ENCODE results near the gene HCN2.

DNA sequence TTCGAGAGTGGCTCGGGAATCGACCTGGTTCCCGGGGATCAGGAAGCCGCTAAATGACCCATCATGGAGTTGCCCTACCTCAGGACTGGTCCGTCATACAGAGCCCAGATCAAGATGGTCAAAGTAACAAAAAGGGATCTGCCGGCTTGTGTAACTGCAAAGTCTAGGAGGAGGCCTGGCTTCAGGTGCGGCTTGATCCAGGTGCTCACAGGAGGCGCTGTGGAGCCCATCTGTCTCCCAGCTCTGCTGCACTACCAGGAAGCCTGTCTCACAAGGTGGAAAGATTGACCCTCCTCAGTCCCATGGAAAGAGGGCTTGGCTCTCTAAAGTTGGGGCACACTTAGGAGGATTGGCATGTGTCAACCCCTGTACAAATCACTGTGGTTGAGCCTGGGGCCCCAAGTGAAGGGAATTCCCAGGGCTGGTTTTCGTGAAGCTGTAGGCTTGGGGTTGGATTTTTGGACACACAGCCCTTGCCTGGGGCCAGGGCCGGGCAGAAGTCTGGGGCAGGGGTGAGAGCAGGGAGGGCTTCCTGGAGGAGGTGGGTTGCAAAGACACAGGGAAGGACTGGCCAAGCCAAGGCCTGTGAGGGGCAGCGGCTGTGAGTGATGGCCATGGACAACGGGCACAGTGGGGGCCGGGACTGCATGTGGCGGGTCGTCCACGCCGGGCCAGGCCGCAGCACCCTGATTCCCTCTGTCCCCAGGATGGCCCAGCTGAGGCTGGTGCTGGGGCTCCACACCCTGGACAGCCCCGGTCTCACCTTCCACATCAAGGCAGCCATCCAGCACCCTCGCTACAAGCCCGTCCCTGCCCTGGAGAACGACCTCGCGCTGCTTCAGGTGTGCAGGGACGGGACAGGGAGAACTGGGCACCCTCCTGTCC is 41.6 kb upstream of the HCN2 start:
- TF ChIP-seq, protein P1, sequence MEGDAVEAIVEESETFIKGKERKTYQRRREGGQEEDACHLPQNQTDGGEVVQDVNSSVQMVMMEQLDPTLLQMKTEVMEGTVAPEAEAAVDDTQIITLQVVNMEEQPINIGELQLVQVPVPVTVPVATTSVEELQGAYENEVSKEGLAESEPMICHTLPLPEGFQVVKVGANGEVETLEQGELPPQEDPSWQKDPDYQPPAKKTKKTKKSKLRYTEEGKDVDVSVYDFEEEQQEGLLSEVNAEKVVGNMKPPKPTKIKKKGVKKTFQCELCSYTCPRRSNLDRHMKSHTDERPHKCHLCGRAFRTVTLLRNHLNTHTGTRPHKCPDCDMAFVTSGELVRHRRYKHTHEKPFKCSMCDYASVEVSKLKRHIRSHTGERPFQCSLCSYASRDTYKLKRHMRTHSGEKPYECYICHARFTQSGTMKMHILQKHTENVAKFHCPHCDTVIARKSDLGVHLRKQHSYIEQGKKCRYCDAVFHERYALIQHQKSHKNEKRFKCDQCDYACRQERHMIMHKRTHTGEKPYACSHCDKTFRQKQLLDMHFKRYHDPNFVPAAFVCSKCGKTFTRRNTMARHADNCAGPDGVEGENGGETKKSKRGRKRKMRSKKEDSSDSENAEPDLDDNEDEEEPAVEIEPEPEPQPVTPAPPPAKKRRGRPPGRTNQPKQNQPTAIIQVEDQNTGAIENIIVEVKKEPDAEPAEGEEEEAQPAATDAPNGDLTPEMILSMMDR (IDR thresholded peaks at IDR 0.05; ENCODE audit: low read length), result no peak
- TF ChIP-seq EZH2 (IDR thresholded peaks at IDR 0.05; ENCODE audit: borderline replicate concordance, low read length), result no peak

Data from OCI-LY1 (cell line).